IPS-18c (cell line): ENCODE results near the gene RRP8.

Experiments
- H3K4me3 ChIP-seq: 2 replicates; pipeline ENCODE4 v1.7.0; 2013; ENCODE audit warnings: low read depth, mild to moderate bottlenecking, low read length, moderate library complexity; ENCODE audit not compliant: insufficient read depth
- H3K9me3 ChIP-seq: one replicate; pipeline ENCODE4 v1.6.1; 2013; ENCODE audit warnings: mild to moderate bottlenecking, low read length, moderate library complexity; ENCODE audit not compliant: control insufficient read depth, insufficient read depth

Gene RRP8

DNA sequence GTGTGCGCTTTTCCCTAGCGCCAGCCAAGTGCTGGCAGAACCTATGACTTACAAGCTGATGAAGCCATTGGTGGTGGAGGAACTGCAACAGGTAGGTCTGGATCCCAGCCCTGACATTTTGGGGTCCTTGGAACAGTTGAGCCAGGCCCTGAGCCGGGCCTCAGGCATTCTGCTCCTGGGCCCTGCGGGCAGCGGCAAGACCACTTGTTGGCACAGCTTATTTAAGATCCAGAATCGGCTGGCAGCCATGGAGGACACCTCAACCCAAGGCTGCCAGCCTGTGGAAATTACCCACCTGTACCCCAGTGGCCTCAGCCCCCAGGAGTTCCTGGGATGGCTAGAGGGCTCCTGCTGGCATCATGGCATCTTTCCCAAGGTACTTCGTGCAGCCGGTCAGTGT is 56.7 kb downstream of the RRP8 start:
- no peak overlapping the region for H3K4me3 ChIP-seq
- no peaks in the 10 kb centered on the region for H3K9me3 ChIP-seq

GRCh38 chr11:6545917-6546605 is 57.4 kb downstream of the RRP8 start:
- Histone ChIP-seq H3K9me3 (no peaks in the 10 kb centered on the region), H3K4me3 (no peak overlapping the region)
